Stimulated activated CD8-positive, alpha-beta memory T cell treated with anti-CD3 and anti-CD28 coated beads, Interleukin-7, amount 100 ng/mL, for 4 hours (primary cell): ENCODE results near the gene EPHA3.
"Not testable (repeated sequence)": the region's sequence is repeated elsewhere in the genome, so short reads cannot be mapped to it uniquely, and the experiment has no call there.

Experiments used
- DNase-seq, 2 donors: peaks; one replicate each; pipeline ENCODE4 v3.0.0-alpha.2; 2020; ENCODE audit warnings: low read depth in 2 of 2

EPHA3 gene

GRCh38 chr3:89280822-89281365 lies 173.5 kb downstream of the EPHA3 start:
- DNase-seq: no peak

DNA sequence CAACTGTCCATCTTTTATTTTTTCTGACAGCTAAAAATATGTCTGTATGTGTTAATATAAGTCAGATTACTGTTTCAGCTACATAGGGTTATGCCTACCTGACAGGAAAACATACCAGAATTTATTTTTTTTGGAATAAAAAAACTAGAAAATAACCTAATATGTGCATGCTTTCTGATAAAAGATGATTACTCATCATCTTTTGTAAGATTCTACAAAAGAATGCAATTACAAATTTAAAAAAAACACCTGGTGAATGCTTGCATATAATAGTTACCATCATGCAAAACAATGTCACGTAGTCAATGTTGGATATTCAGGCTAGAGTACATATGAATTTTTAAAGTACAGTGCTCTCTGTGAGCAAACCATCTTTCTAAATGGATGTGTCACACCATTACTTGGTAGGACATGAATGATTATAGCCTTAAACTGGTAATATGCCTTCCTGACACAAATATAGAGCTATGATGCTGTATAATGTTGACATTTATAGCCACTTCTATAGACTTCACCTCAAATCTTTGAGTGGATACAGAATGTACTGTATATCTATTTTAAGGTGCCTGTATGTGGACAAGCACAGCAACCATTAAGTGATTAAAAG lies 180.6 kb downstream of the EPHA3 start:
- DNase-seq: no peak

GRCh38 chr3:89289574-89290190 lies 182.3 kb downstream of the EPHA3 start:
- DNase-seq: no peak

DNA sequence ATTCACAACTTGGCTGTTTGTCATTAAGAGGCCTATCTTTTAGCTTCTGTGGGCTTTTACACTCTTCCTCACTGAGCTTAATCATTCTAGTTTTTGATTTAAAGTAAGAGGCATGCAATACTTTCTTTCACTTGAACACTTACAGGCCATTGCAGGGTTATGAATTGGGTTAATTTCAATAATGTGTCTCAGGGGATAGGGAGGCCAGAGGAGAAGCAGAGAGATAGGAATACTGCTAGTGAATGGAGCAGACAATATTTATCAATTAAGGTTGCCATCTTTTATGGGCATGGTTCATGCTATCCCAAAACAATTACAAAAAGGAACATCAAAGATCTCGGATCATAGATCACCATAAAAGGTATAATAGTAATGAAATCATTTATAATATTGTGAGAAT lies 189.8 kb downstream of the EPHA3 start:
- DNase-seq: no peak

DNA sequence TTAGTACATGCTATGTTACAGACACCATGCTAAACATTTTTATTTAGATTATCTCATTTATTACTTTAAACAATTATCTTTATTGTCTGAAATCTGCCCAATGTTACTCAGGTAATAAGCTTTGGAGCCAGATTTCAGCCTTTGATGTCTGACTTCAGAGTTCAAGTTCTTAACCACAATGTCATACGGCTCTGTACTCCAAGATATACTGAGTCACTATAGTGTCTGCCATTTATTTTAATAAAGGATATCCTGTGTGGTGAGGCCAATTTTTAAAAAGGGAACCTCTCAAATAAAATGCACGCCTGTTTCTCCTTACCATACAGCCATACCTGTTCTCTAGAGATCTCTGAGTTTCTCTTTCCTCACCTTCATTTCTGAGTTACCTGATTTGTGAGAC lies 193.1 kb downstream of the EPHA3 start:
- DNase-seq: no peak

- no peak for DNase-seq
Observed at GRCh38 chr3:89300981-89301380, 193.6 kb downstream of the EPHA3 start.

GRCh38 chr3:89303701-89304100 lies 196.3 kb downstream of the EPHA3 start:
- DNase-seq: no peak

- no peak for DNase-seq
Observed at GRCh38 chr3:89306540-89306939, 199.1 kb downstream of the EPHA3 start.

- DNase-seq: no peak
Observed at GRCh38 chr3:89311581-89311980, 204.2 kb downstream of the EPHA3 start.

DNA sequence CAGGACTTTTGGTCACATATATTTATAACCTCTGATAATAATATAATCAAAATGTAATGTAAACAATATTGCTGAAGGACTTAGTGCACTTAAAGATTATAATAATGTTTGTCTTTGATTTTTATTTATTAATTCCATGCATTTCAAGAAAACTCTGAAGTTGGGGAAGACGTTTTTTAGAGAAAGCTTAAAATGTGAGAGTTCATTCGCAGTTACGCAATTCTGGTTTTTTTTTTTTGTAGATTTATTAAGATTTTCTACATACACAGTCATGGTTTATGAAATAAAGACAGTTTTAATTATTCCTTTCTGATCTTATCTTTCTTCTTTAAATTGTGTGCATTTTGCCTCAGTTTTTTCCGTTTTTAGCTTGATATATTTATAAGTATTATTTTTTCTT lies 204.7 kb downstream of the EPHA3 start:
- DNase-seq: no peak

DNA sequence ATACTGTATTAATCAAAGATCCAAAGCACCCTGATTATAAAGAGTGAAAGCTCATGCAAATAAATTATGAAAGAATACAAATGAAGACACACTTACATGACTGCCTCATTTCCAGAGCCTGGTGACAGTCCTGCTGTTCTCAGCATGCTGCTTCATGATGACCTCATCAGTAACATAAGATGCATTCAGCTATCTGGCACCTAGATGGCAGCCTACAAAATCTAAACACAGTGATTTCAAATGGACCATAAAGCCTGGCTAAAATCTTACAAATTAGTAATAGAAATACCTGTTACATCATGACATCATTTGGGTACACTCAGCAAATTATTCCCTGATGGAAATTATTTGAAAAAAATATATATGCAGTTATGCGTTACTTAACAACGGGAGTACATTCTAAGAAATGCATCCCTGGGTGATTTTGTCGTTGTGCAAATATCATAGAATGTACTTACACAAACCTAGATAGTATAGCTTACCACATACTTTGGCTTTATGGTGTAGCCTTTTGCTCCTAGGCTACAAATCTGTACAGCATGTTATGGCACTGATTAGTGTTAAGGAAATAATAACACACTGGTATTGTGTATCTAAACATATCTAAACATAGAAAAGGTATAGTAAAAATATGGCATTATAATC lies 207.2 kb downstream of the EPHA3 start:
- no peak for DNase-seq

DNA sequence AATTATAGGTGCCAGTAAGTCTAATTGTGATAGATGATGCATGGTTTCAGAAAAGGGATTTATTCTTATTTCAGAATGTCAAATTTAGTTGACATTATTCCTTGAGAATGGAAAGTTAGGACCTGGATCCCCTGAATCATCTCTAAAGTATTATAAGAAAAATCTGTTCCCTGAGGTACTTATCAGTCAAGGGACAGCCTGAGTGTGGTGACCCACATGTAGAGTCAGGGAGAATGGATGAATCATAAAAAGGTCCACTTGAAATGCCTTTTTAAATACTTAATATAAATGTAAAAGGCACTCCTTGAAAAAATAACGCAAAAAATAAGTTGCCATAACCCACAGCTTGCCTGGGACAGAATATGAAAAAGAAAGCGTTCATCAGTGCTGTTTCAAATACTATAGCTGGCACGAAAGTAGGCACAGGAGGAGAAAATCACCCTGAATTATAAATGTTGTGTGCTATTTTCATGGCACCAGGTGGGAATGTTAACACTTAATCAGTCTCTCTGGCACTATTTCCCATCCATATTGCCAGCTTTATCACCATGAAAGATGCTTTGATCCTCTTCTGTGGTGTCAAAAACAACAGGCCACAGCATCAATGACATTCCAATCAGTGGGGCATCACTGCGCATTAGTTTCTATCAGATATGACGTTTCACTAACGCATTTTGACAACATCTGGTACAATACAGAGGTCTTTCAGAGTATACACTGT lies 208.5 kb downstream of the EPHA3 start:
- DNase-seq: no peak

GRCh38 chr3:89320186-89320585 lies 212.8 kb downstream of the EPHA3 start:
- no peak for DNase-seq

DNA sequence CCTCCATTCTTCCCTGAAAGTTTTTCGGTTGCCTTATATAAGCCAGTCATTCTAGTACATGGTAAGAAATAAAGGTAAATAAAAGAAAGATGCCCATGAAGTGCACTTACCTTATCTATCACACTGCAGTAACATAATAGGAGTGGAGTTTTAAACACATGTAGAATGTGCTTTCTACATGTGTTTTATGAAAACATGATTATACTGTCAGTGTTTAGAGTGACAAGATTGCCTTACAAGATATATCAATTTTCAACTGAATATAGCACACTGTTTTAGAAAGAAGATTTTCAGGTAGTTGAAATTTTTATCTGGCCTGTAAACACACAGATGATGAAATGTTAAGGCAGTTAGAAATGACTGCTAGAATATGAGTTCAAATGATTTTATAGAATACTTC lies 219.6 kb downstream of the EPHA3 start:
- DNase-seq: no peak

GRCh38 chr3:89332386-89332785 lies 225.0 kb downstream of the EPHA3 start:
- no peak for DNase-seq

DNA sequence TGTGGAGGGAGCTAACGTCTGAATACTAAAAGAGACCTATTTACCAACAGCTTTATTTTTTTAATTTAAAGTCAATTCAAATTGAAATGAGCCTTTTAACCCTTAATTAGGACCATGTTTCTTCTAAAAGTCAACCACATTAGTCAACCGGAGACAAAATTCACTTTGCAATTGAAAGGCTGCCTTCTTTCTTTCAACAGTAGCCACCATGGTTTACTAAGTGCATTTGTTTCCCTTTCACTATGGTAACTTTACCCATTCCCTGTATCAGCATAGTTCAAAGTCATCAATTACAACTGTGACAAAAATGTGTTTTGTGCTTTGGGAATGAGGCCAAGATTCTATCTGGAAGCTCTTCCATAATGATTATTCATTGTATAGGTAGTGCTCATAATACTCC lies 225.4 kb downstream of the EPHA3 start:
- no peak for DNase-seq

DNA sequence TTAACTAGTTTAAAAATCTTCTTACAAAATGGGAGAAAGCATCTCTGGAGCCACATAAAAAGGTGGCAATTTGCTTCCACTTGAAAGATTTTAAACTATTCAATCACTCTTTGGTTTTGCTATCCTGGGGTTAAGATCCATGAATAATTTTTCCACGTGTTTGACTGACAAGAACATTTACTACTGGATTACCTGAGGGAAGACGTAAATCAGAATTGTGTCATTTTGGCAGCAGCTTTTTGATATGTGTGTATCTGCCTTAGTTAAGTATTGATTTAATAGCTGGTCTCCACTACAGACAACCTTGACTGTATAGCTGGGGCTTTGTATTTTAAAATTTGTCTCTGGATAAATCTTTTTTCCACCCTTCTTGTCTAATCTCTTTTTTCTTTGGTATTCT lies 228.3 kb downstream of the EPHA3 start:
- no peak for DNase-seq

DNA sequence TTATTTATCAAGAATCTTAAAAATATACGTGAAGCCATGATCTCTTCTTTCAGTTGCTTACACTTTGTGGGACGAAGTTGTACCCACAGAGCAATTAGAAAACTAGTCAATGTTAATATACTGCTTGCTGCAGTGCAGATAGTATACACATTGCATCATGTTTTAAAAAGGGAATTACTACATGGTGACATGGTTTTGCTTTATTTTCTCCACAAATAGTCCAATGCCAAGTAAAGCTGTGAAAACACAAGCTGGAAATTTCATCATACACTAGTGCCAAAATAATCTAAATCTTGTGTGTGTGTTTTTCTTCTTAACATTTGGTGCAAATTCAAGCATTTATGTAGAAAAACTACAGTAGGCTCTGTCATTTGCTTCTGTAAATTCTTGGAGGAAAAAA lies 233.0 kb downstream of the EPHA3 start:
- DNase-seq: no peak

- no peak for DNase-seq
Observed at GRCh38 chr3:89344076-89344475, 236.7 kb downstream of the EPHA3 start.

DNA sequence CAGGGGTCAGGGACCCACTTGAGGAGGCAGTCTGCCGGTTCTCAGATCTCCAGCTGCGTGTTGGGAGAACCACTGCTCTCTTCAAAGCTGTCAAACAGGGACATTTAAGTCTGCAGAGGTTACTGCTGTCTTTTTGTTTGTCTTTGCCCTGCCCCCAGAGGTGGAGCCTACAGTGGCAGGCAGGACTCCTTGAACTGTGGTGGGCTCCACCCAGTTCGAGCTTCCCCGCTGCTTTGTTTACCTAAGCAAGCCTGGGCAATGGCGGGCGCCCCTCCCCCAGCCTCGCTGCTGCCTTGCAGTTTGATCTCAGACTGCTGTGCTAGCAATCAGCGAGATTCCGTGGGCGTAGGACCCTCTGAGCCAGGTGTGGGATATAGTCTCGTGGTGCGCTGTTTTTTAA lies 243.5 kb downstream of the EPHA3 start:
- not testable (repeated sequence) for DNase-seq

- DNase-seq: no peak
Observed at GRCh38 chr3:89353465-89353864, 246.0 kb downstream of the EPHA3 start.

DNA sequence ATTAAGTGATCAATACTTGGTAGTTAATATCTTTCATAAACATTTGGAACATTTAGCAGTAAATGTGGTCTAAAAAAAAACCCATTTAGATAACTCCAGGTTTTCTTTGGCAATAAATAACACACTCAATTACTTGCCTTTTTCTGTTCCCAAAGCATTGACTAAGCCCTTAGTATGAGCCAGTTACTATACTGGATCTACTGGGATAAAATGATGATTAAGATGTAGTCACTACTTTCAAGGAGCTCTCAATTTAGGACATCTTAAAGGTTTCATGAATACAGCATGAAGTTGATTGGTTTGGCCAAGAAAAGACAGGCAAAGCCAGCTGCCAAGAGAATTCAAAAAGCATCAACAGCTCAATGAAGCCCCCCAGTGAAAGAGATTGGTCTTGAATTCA lies 250.9 kb downstream of the EPHA3 start:
- no peak for DNase-seq

DNA sequence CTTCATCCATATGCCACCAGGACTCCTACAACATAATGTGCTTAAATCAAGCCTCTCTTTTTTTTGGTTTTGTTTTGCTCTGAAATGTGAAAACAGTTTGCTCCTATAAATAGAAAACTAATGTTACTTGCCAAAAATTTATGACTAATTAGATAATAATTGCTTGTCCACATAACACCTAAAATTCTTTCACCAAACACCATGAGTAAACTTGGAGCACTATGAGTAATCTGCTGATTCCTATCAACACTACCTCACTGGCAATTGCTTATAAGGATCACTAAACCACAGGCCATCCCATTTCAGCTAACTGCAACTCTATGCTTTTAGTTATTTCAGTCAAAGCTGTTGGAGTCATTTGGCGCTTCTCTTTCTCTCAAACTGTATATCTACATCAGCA lies 252.7 kb downstream of the EPHA3 start:
- DNase-seq: no peak
